LNCAP (cell line): ENCODE data around the gene PFDN4.

Experiments used
- CTCF ChIP-seq: fragments of 450-650 bp; IDR thresholded peaks from 2 replicates; pipeline ENCODE4 v1.5.1; 2017; ENCODE audit warnings: mild to moderate bottlenecking

The PFDN4 gene

GRCh38 chr20:54207743-54208547 lies at the start of gene PFDN4:
Gene PFDN4, plus strand, starts transcription at chr20:54208087. Its CDS starts 14 bp downstream, at chr20:54208101.
- peak; percentile 95 for TF ChIP-seq CTCF

- TF ChIP-seq CTCF = no peak
These were observed 49.7 kb upstream of the PFDN4 start for GRCh38 chr20:54158226-54158625.

GRCh38 chr20:54158856-54159418 lies 49.0 kb upstream of the PFDN4 start:
- no peak for TF ChIP-seq CTCF

GRCh38 chr20:54160065-54161007 lies 47.6 kb upstream of the PFDN4 start:
- no peak for TF ChIP-seq CTCF

- TF ChIP-seq CTCF = no peak
These were observed 46.7 kb upstream of the PFDN4 start for GRCh38 chr20:54161008-54161820.

GRCh38 chr20:54161821-54162149 lies 46.1 kb upstream of the PFDN4 start:
- no peak for TF ChIP-seq CTCF
